Measurements from ENCODE around the gene HOXA7. TPM values are rescaled to one million over a fixed set of nuclear protein-coding genes. Genes with fewer than 3 reads are reported as not detected.

HOXA7 gene
- total RNA-seq, 1 donor from 2014 or later: 17.7 TPM

GRCh38 chr7:27148756-27149641 lies 7.5 kb downstream of the HOXA7 start:
- DNase-seq (ENCODE audit: extremely low read depth, low read depth, low spot score): no peak

GRCh38 chr7:27148031-27148755 lies 8.3 kb downstream of the HOXA7 start:
- no peak for DNase-seq (ENCODE audit: extremely low read depth, low read depth, low spot score)

GRCh38 chr7:27147199-27148030 lies 9.1 kb downstream of the HOXA7 start, which contains the start of gene HOXA6:
HOXA6 (minus strand) TSS chr7:27147774; CDS start chr7:27147749, 25 bp downstream.
- DNase-seq (ENCODE audit: extremely low read depth, low read depth, low spot score): no peak

- no peak for DNase-seq (ENCODE audit: extremely low read depth, low read depth, low spot score)
Measured at GRCh38 chr7:27146491-27147198, 9.8 kb downstream of the HOXA7 start.

GRCh38 chr7:27145914-27146412 lies 10.5 kb downstream of the HOXA7 start:
- DNase-seq (ENCODE audit: extremely low read depth, low read depth, low spot score): no peak

- DNase-seq (ENCODE audit: extremely low read depth, low read depth, low spot score): no peak
Measured at GRCh38 chr7:27145165-27145913, 11.1 kb downstream of the HOXA7 start.

- no peak for DNase-seq (ENCODE audit: extremely low read depth, low read depth, low spot score)
Measured at GRCh38 chr7:27144781-27145164, 11.7 kb downstream of the HOXA7 start.

GRCh38 chr7:27143950-27144780 lies 12.3 kb downstream of the HOXA7 start:
- no peak for DNase-seq (ENCODE audit: extremely low read depth, low read depth, low spot score)

GRCh38 chr7:27143023-27143949 lies 13.2 kb downstream of the HOXA7 start, which contains the start of gene HOXA5:
HOXA5 (minus strand) TSS chr7:27143681; CDS start chr7:27143607, 74 bp downstream.
- peak; percentile 87 for DNase-seq (ENCODE audit: extremely low read depth, low read depth, low spot score)

GRCh38 chr7:27142580-27143022 lies 13.9 kb downstream of the HOXA7 start:
- DNase-seq (ENCODE audit: extremely low read depth, low read depth, low spot score): no peak

- no peak for DNase-seq (ENCODE audit: extremely low read depth, low read depth, low spot score)
Measured at GRCh38 chr7:27141923-27142579, 14.4 kb downstream of the HOXA7 start.

- DNase-seq (ENCODE audit: extremely low read depth, low read depth, low spot score): no peak
Measured at GRCh38 chr7:27141137-27141922, 15.1 kb downstream of the HOXA7 start.

GRCh38 chr7:27140126-27140857 lies 16.2 kb downstream of the HOXA7 start:
- DNase-seq (ENCODE audit: extremely low read depth, low read depth, low spot score): no peak

GRCh38 chr7:27139334-27140125 lies 16.9 kb downstream of the HOXA7 start:
- no peak for DNase-seq (ENCODE audit: extremely low read depth, low read depth, low spot score)

GRCh38 chr7:27138985-27139333 lies 17.5 kb downstream of the HOXA7 start:
- DNase-seq (ENCODE audit: extremely low read depth, low read depth, low spot score): no peak

Measured in glomerular endothelial cell (primary cell).